MM.1S (cell line): ENCODE measurements around the gene NR6A1.

Experiments
- CTCF ChIP-seq: fragments of 300-600 bp; sonication (generic); IDR thresholded peaks from 2 replicates; pipeline ENCODE4 v1.5.1; 2016; ENCODE audit warnings: antibody characterized with exemption, low read length, mixed read lengths
- EZH2 ChIP-seq: fragments of 300-600 bp; sonication (generic); optimal IDR thresholded peaks from 2 replicates; pipeline ENCODE3; 2017; ENCODE audit warnings: low read depth, mild to moderate bottlenecking, antibody characterized with exemption, low read length, mixed read lengths

- TF ChIP-seq CTCF (no peak), EZH2 (no peak)
Observed at GRCh38 chr9:124733964-124734740, 37.0 kb downstream of the NR6A1 start.
